HG03442 (cell line): ENCODE measurements around the gene R3HCC1L.
"Not testable (repeated sequence)": the region's sequence is repeated elsewhere in the genome, so short reads cannot be mapped to it uniquely, and the experiment has no call there.

Source experiments
- ATAC-seq: cut with Tn5 transposase; IDR thresholded peaks from one replicate; pipeline ENCODE4 v1.9.1; 2021; ENCODE audit warnings: mild to moderate bottlenecking, moderate library complexity; ENCODE audit not compliant: unreplicated experiment

The R3HCC1L gene

GRCh38 chr10:98170249-98171117, 36.0 kb downstream of the R3HCC1L start:
- ATAC-seq, result no peak

GRCh38 chr10:98172073-98172472, 37.6 kb downstream of the R3HCC1L start:
- no peak for ATAC-seq

- ATAC-seq, result no peak
These were observed 38.0 kb downstream of the R3HCC1L start for GRCh38 chr10:98172495-98172894.

- no peak for ATAC-seq
These were observed 38.8 kb downstream of the R3HCC1L start for GRCh38 chr10:98173260-98173659.

- not testable (repeated sequence) for ATAC-seq
These were observed 48.0 kb downstream of the R3HCC1L start for GRCh38 chr10:98182351-98182915.

- no peak for ATAC-seq
These were observed 52.2 kb downstream of the R3HCC1L start for GRCh38 chr10:98186681-98187080.

- ATAC-seq, result not testable (repeated sequence)
These were observed 56.3 kb downstream of the R3HCC1L start for GRCh38 chr10:98190773-98191172.

- ATAC-seq, result no peak
These were observed 58.6 kb downstream of the R3HCC1L start for GRCh38 chr10:98193037-98193436.

GRCh38 chr10:98194633-98195032, 60.2 kb downstream of the R3HCC1L start:
- ATAC-seq, result no peak

- no peak for ATAC-seq
These were observed 60.7 kb downstream of the R3HCC1L start for GRCh38 chr10:98195120-98195519.

- ATAC-seq, result no peak
These were observed 62.5 kb downstream of the R3HCC1L start for GRCh38 chr10:98196985-98197384.

- ATAC-seq, result no peak
These were observed 67.3 kb downstream of the R3HCC1L start for GRCh38 chr10:98201760-98202159.

- no peak for ATAC-seq
These were observed 67.9 kb downstream of the R3HCC1L start for GRCh38 chr10:98202378-98202777.

GRCh38 chr10:98205351-98205750, 70.9 kb downstream of the R3HCC1L start:
- ATAC-seq, result no peak

GRCh38 chr10:98208925-98209324, 74.5 kb downstream of the R3HCC1L start:
- ATAC-seq, result no peak

- no peak for ATAC-seq
These were observed 75.0 kb downstream of the R3HCC1L start for GRCh38 chr10:98209441-98209840.

- no peak for ATAC-seq
These were observed 77.7 kb downstream of the R3HCC1L start for GRCh38 chr10:98212196-98212595.

- ATAC-seq, result no peak
These were observed 79.3 kb downstream of the R3HCC1L start for GRCh38 chr10:98213740-98214139.

GRCh38 chr10:98215373-98215772, 80.9 kb downstream of the R3HCC1L start:
- ATAC-seq, result no peak

GRCh38 chr10:98217801-98218200, 83.3 kb downstream of the R3HCC1L start:
- ATAC-seq, result no peak

GRCh38 chr10:98223874-98224273, 89.4 kb downstream of the R3HCC1L start:
- no peak for ATAC-seq

GRCh38 chr10:98224509-98224908, 90.1 kb downstream of the R3HCC1L start:
- no peak for ATAC-seq
